Measurements from ENCODE around the gene VSX1.

Gene VSX1

GRCh38 chr20:25071734-25072133 lies 10.2 kb downstream of the VSX1 start:
- H3K4me3 Mint-ChIP-seq, result no peak overlapping the region
- H3K9me3 Mint-ChIP-seq, result no peaks in the 10 kb centered on the region
- DNase-seq (ENCODE audit: low spot score in 2 of 2) (no peak), ATAC-seq (replicated peaks; ENCODE audit: extremely low read depth, poor library complexity, severe bottlenecking) (no peak)
- H3K27me3 Mint-ChIP-seq, result peaks cover 3% of the 10 kb centered on the region
- no peaks in the 10 kb centered on the region for H3K36me3 Mint-ChIP-seq (ENCODE audit: insufficient read depth)
- peaks cover 3% of the 10 kb centered on the region for H3K4me1 Mint-ChIP-seq
- H3K27ac Mint-ChIP-seq (ENCODE audit: low read depth), result no peak overlapping the region

- no peak for ATAC-seq (replicated peaks; ENCODE audit: extremely low read depth, poor library complexity, severe bottlenecking)
- H3K4me3 Mint-ChIP-seq, result no peak overlapping the region
- no peaks in the 10 kb centered on the region for H3K9me3 Mint-ChIP-seq
- H3K36me3 Mint-ChIP-seq (ENCODE audit: insufficient read depth), result no peaks in the 10 kb centered on the region
- no peak overlapping the region for H3K27ac Mint-ChIP-seq (ENCODE audit: low read depth)
- no peaks in the 10 kb centered on the region for H3K27me3 Mint-ChIP-seq
- DNase-seq (ENCODE audit: low spot score in 2 of 2), result no peak
- peaks cover 1% of the 10 kb centered on the region for H3K4me1 Mint-ChIP-seq
Measured at GRCh38 chr20:25070821-25071473, 11.0 kb downstream of the VSX1 start.

GRCh38 chr20:25067102-25067987 lies 14.6 kb downstream of the VSX1 start:
- no peaks in the 10 kb centered on the region for H3K9me3 Mint-ChIP-seq
- ATAC-seq (replicated peaks; ENCODE audit: extremely low read depth, poor library complexity, severe bottlenecking) (no peak), DNase-seq (ENCODE audit: low spot score in 2 of 2) (no peak)
- H3K27ac Mint-ChIP-seq (ENCODE audit: low read depth), result no peak overlapping the region
- no peaks in the 10 kb centered on the region for H3K36me3 Mint-ChIP-seq (ENCODE audit: insufficient read depth)
- no peak overlapping the region for H3K4me3 Mint-ChIP-seq
- peaks cover 8% of the 10 kb centered on the region for H3K4me1 Mint-ChIP-seq
- no peaks in the 10 kb centered on the region for H3K27me3 Mint-ChIP-seq

GRCh38 chr20:25066386-25066785 lies 15.6 kb downstream of the VSX1 start:
- DNase-seq (ENCODE audit: low spot score in 2 of 2) (no peak), ATAC-seq (replicated peaks; ENCODE audit: extremely low read depth, poor library complexity, severe bottlenecking) (no peak)
- no peaks in the 10 kb centered on the region for H3K27me3 Mint-ChIP-seq
- H3K4me1 Mint-ChIP-seq, result peaks cover 8% of the 10 kb centered on the region
- no peak overlapping the region for H3K27ac Mint-ChIP-seq (ENCODE audit: low read depth)
- H3K9me3 Mint-ChIP-seq, result no peaks in the 10 kb centered on the region
- H3K4me3 Mint-ChIP-seq, result no peak overlapping the region
- H3K36me3 Mint-ChIP-seq (ENCODE audit: insufficient read depth), result no peaks in the 10 kb centered on the region

GRCh38 chr20:25065625-25066338 lies 16.2 kb downstream of the VSX1 start:
- H3K4me3 Mint-ChIP-seq, result no peak overlapping the region
- H3K4me1 Mint-ChIP-seq, result peaks cover 8% of the 10 kb centered on the region
- peak; percentile 52 to 63 for DNase-seq (ENCODE audit: low spot score in 2 of 2)
- H3K27me3 Mint-ChIP-seq, result no peaks in the 10 kb centered on the region
- peak; percentile 79 for ATAC-seq (replicated peaks; ENCODE audit: extremely low read depth, poor library complexity, severe bottlenecking)
- no peaks in the 10 kb centered on the region for H3K9me3 Mint-ChIP-seq
- H3K27ac Mint-ChIP-seq (ENCODE audit: low read depth), result no peak overlapping the region
- H3K36me3 Mint-ChIP-seq (ENCODE audit: insufficient read depth), result no peaks in the 10 kb centered on the region

- no peak for DNase-seq (ENCODE audit: low spot score in 2 of 2)
- Mint-ChIP-seq H3K4me3 (no peak overlapping the region), H3K27me3 (no peaks in the 10 kb centered on the region), H3K4me1 (peaks cover 8% of the 10 kb centered on the region), H3K36me3 (ENCODE audit: insufficient read depth) (no peaks in the 10 kb centered on the region), H3K9me3 (no peaks in the 10 kb centered on the region), H3K27ac (ENCODE audit: low read depth) (no peak overlapping the region)
- no peak for ATAC-seq (replicated peaks; ENCODE audit: extremely low read depth, poor library complexity, severe bottlenecking)
Measured at GRCh38 chr20:25065072-25065624, 16.8 kb downstream of the VSX1 start.

- ATAC-seq (replicated peaks; ENCODE audit: extremely low read depth, poor library complexity, severe bottlenecking) (no peak), DNase-seq (ENCODE audit: low spot score in 2 of 2) (no peak)
- Mint-ChIP-seq H3K27ac (ENCODE audit: low read depth) (no peak overlapping the region), H3K27me3 (no peaks in the 10 kb centered on the region), H3K4me1 (peaks cover 8% of the 10 kb centered on the region), H3K36me3 (ENCODE audit: insufficient read depth) (no peaks in the 10 kb centered on the region), H3K4me3 (no peak overlapping the region), H3K9me3 (no peaks in the 10 kb centered on the region)
Measured at GRCh38 chr20:25064561-25065071, 17.3 kb downstream of the VSX1 start.

- Mint-ChIP-seq H3K36me3 (ENCODE audit: insufficient read depth) (peaks cover 2% of the 10 kb centered on the region), H3K27me3 (no peaks in the 10 kb centered on the region), H3K27ac (ENCODE audit: low read depth) (no peak overlapping the region), H3K4me3 (no peak overlapping the region), H3K4me1 (peaks cover 8% of the 10 kb centered on the region), H3K9me3 (no peaks in the 10 kb centered on the region)
- DNase-seq (ENCODE audit: low spot score in 2 of 2), result no peak
- ATAC-seq (replicated peaks; ENCODE audit: extremely low read depth, poor library complexity, severe bottlenecking), result no peak
Measured at GRCh38 chr20:25063981-25064380, 18.0 kb downstream of the VSX1 start.

- H3K4me1 Mint-ChIP-seq, result peaks cover 8% of the 10 kb centered on the region
- no peaks in the 10 kb centered on the region for H3K9me3 Mint-ChIP-seq
- no peak overlapping the region for H3K27ac Mint-ChIP-seq (ENCODE audit: low read depth)
- no peaks in the 10 kb centered on the region for H3K27me3 Mint-ChIP-seq
- no peak overlapping the region for H3K4me3 Mint-ChIP-seq
- no peak for DNase-seq (ENCODE audit: low spot score in 2 of 2)
- peaks cover 3% of the 10 kb centered on the region for H3K36me3 Mint-ChIP-seq (ENCODE audit: insufficient read depth)
- no peak for ATAC-seq (replicated peaks; ENCODE audit: extremely low read depth, poor library complexity, severe bottlenecking)
Measured at GRCh38 chr20:25063546-25063945, 18.4 kb downstream of the VSX1 start.

- ATAC-seq (replicated peaks; ENCODE audit: extremely low read depth, poor library complexity, severe bottlenecking) (no peak), DNase-seq (ENCODE audit: low spot score in 2 of 2) (no peak)
- peaks cover 8% of the 10 kb centered on the region for H3K4me1 Mint-ChIP-seq
- no peaks in the 10 kb centered on the region for H3K27me3 Mint-ChIP-seq
- no peaks in the 10 kb centered on the region for H3K9me3 Mint-ChIP-seq
- H3K36me3 Mint-ChIP-seq (ENCODE audit: insufficient read depth), result peaks cover 6% of the 10 kb centered on the region
- H3K4me3 Mint-ChIP-seq, result no peak overlapping the region
- no peak overlapping the region for H3K27ac Mint-ChIP-seq (ENCODE audit: low read depth)
Measured at GRCh38 chr20:25062841-25063240, 19.1 kb downstream of the VSX1 start.

GRCh38 chr20:25061821-25062530 lies 20.0 kb downstream of the VSX1 start:
- no peak overlapping the region for H3K4me3 Mint-ChIP-seq
- no peaks in the 10 kb centered on the region for H3K9me3 Mint-ChIP-seq
- H3K27me3 Mint-ChIP-seq, result no peaks in the 10 kb centered on the region
- H3K36me3 Mint-ChIP-seq (ENCODE audit: insufficient read depth), result peaks cover 10% of the 10 kb centered on the region
- DNase-seq (ENCODE audit: low spot score in 2 of 2), result no peak
- no peak overlapping the region for H3K27ac Mint-ChIP-seq (ENCODE audit: low read depth)
- no peak for ATAC-seq (replicated peaks; ENCODE audit: extremely low read depth, poor library complexity, severe bottlenecking)
- H3K4me1 Mint-ChIP-seq, result peaks cover 8% of the 10 kb centered on the region

Measured in central memory CD8-positive, alpha-beta T cell (primary cell).